GM23248 (cell line): ENCODE measurements around the gene IL17RC. TPM values are rescaled to one million over a fixed set of nuclear protein-coding genes. Genes with fewer than 3 reads are reported as not detected.

ENCODE experiments used
- DNase-seq: peaks from one replicate; pipeline ENCODE4 v3.0.0-alpha.2; 2015
- H2AFZ ChIP-seq: fragments of 200-600 bp; sonication (generic); 2 replicates; pipeline ENCODE4 v1.6.1; 2016; ENCODE audit warnings: antibody characterized with exemption
- H3F3A ChIP-seq: fragments of 200-600 bp; sonication (generic); 2 replicates; pipeline ENCODE4 v1.6.1; 2016; ENCODE audit warnings: mild to moderate bottlenecking, antibody characterized with exemption, mixed run types; ENCODE audit not compliant: insufficient read depth
- H3K27ac ChIP-seq: fragments of 200-600 bp; sonication (generic); 2 replicates; pipeline ENCODE4 v1.5.1; 2016; ENCODE audit warnings: mild to moderate bottlenecking
- H3K27me3 ChIP-seq: fragments of 200-600 bp; sonication (generic); replicated peaks from 2 replicates; pipeline ENCODE4 v1.6.1; 2016; ENCODE audit warnings: mild to moderate bottlenecking; ENCODE audit not compliant: insufficient read depth
- H3K36me3 ChIP-seq: fragments of 200-600 bp; sonication (generic); 2 replicates; pipeline ENCODE4 v1.6.1; 2016; ENCODE audit warnings: low read depth, mild to moderate bottlenecking
- H3K4me1 ChIP-seq: fragments of 200-600 bp; sonication (generic); 2 replicates; pipeline ENCODE4 v1.6.1; 2016; ENCODE audit warnings: mild to moderate bottlenecking; ENCODE audit not compliant: insufficient read depth
- H3K4me2 ChIP-seq: fragments of 200-600 bp; sonication (generic); one replicate; pipeline ENCODE4 v1.6.1; 2016; ENCODE audit warnings: mild to moderate bottlenecking; ENCODE audit not compliant: unreplicated experiment
- H3K4me3 ChIP-seq: fragments of 200-600 bp; sonication (generic); 2 replicates; pipeline ENCODE4 v1.5.1; 2016; ENCODE audit warnings: mild to moderate bottlenecking
- H3K79me2 ChIP-seq: fragments of 200-600 bp; sonication (generic); 2 replicates; pipeline ENCODE4 v1.6.1; 2016; ENCODE audit warnings: mild to moderate bottlenecking; ENCODE audit not compliant: insufficient read depth
- H3K9ac ChIP-seq: fragments of 200-600 bp; sonication (generic); 2 replicates; pipeline ENCODE4 v1.6.1; 2016; ENCODE audit warnings: mild to moderate bottlenecking
- H3K9me2 ChIP-seq: fragments of 200-600 bp; sonication (generic); 2 replicates; pipeline ENCODE4 v1.6.1; 2016; ENCODE audit warnings: mixed run types, mild to moderate bottlenecking, moderate library complexity; ENCODE audit not compliant: insufficient read depth
- H3K9me3 ChIP-seq: fragments of 200-600 bp; sonication (generic); one replicate; pipeline ENCODE4 v1.6.1; 2017; ENCODE audit warnings: low read depth
- H4K20me1 ChIP-seq: fragments of 200-600 bp; sonication (generic); 2 replicates; pipeline ENCODE4 v1.6.0; 2016; ENCODE audit not compliant: insufficient read depth
- EZH2 ChIP-seq: fragments of 200-600 bp; sonication (generic); IDR thresholded peaks from 2 replicates; pipeline ENCODE4 v1.6.1; 2018; ENCODE audit warnings: antibody characterized with exemption, mild to moderate bottlenecking; ENCODE audit not compliant: insufficient read depth, poor library complexity, severe bottlenecking
- EZH2phosphoT487 ChIP-seq: fragments of 200-600 bp; sonication (generic); IDR thresholded peaks from 2 replicates; pipeline ENCODE4 v1.6.1; 2018; ENCODE audit warnings: antibody characterized with exemption, moderate library complexity, mild to moderate bottlenecking, low read depth; ENCODE audit not compliant: insufficient read depth
- WGBS, 2 experiments: methylation state at CpG; one replicate each; pipeline ENCODE4 v1.1.6; 2015 to 2017; ENCODE audit warnings: low lambda C conversion rate in 2 of 2, low coverage in 1 of 2; ENCODE audit errors: missing lambda C conversion rate in 2 of 2; 5-methylcytosine and 5-hydroxymethylcytosine counted together
- in situ Hi-C: fragments of 300-500 bp; cut with MboI; formaldehyde crosslinking; loops from 2 replicates; pipeline ENCODE4 v1.15.0; 2020
- polyA plus RNA-seq: library from polyadenylated mRNA; unstranded; fragments of >200 nt; fragmentation: Nextera tagmentation; extraction: Ambion mirVana; gene quantifications from 2 replicates; pipeline ENCODE4 v1.2.1, GENCODE V29; 2016
- total RNA-seq: library from RNA; depleted of rRNA; stranded (reverse); fragments of >200 nt; shearing (Covaris generic); gene quantifications from 2 replicates; pipeline ENCODE4 v1.2.3, GENCODE V29; 2014

IL17RC gene
- total and polyA plus RNA-seq, 2 experiments from 2014 or later = 20.5 to 41.8 TPM

DNA sequence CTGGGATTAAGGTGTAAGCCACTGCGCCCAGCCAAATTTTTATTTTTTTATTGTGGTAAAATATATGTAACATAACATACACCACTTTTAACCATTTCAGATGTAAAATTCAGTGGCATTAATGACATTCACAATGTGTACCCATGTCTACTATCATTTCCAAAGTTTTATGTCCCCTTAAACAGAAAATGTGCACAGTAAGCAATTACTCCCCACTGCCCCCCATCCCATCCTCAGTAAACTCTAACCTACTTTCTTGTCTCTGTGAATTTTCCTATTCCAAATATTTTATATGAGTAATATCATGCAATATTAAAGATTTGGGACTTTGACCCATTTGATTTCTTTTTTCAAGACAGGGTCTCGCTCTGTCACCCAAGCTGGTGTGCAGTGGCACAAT is 49.9 kb downstream of the IL17RC start:
- H3K9ac ChIP-seq = no peak overlapping the region
- TF ChIP-seq EZH2 = no peak
- TF ChIP-seq EZH2phosphoT487 = no peak
- H3K27ac ChIP-seq = no peak overlapping the region
- no peak overlapping the region for H3K4me2 ChIP-seq
- peaks cover 39% of the 10 kb centered on the region for H3K36me3 ChIP-seq
- no peaks in the 10 kb centered on the region for H3K27me3 ChIP-seq
- H4K20me1 ChIP-seq = no peaks in the 10 kb centered on the region
- H3K4me1 ChIP-seq = peaks cover 26% of the 10 kb centered on the region
- peaks cover 29% of the 10 kb centered on the region for H3F3A ChIP-seq
- H3K9me3 ChIP-seq = no peaks in the 10 kb centered on the region
- in situ Hi-C loops = no loop called here
- WGBS, 2 experiments = 92 to 98% methylated on average over 2 of the region's 2 CpGs
- no peak overlapping the region for H2AFZ ChIP-seq
- no peak overlapping the region for H3K4me3 ChIP-seq
- no peak for DNase-seq
- no peaks in the 10 kb centered on the region for H3K79me2 ChIP-seq
- H3K9me2 ChIP-seq = no peaks in the 10 kb centered on the region

DNA sequence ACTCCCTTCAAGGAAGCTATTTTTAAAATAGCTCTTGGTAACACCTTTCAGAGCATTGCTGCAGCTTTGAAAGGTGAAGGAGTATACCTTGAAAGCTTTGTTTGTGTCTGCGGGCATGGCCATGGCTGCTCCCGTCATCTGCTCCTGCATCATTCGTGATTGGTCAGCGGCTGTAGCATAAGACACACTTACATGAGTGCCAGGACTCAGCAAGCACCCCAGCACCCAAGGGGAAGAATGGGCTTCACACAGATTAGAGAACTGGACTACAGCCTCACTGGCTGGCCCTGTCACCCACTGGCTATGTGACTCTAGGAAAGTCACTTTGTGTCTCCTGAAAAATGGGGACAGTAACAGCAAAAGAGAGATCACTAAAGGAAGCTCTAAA is 52.7 kb downstream of the IL17RC start:
- peaks cover 27% of the 10 kb centered on the region for H3K4me1 ChIP-seq
- TF ChIP-seq EZH2phosphoT487 = no peak
- no peak for TF ChIP-seq EZH2
- H4K20me1 ChIP-seq = no peaks in the 10 kb centered on the region
- 0 out of 2 replicates have a peak, but pooled peaks cover 3% of the 10 kb centered on the region for H3K79me2 ChIP-seq
- H3K4me3 ChIP-seq = 0 out of 2 replicates have a peak overlapping the region, but pooled peaks have one; percentile 25
- H3K4me2 ChIP-seq = peak overlapping the region; percentile 64
- H3K9me3 ChIP-seq = no peaks in the 10 kb centered on the region
- peaks cover 53% of the 10 kb centered on the region for H3K36me3 ChIP-seq
- DNase-seq = no peak
- 92 to 94% methylated on average over 4 of the region's 4 CpGs for WGBS, 2 experiments
- in situ Hi-C loops = no loop called here
- no peaks in the 10 kb centered on the region for H3K9me2 ChIP-seq
- peaks cover 32% of the 10 kb centered on the region for H3F3A ChIP-seq
- peak overlapping the region; percentile 83 for H3K27ac ChIP-seq
- no peaks in the 10 kb centered on the region for H3K27me3 ChIP-seq
- H3K9ac ChIP-seq = peak overlapping the region; percentile 47; the same call in 1 of the 2 replicates
- no peak overlapping the region for H2AFZ ChIP-seq

DNA sequence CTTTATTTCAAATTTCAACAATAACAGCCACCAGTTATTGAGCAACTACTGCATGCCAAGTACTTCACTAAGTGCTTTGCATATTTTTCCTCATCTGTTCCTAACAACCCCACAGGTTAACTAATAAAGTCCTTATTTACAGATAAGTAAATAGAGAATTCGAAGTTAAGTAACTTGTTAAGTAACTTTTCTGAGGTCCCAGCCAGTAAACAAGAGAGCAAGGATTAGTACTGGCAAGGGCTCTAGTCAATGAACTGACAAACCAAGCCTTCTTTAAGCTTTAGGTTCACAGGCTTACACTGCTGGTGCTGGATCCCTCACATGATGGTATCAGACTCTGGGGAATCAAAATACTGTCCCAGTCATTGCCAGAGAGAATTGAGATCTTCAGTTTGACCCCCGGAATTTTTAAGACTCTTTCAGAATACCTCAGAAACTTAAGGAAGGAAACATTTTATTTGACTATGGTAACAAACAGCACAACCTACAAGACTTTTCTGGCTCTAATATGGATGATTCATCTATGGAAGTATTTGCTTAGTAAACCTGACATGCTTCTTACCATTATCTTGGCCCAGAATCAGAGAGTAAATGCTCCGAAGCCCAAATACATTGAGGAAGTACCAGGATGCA is 53.2 kb downstream of the IL17RC start:
- H3K36me3 ChIP-seq = peaks cover 53% of the 10 kb centered on the region
- H4K20me1 ChIP-seq = no peaks in the 10 kb centered on the region
- H3K4me1 ChIP-seq = peaks cover 27% of the 10 kb centered on the region
- in situ Hi-C loops = no loop called here
- WGBS, 2 experiments = 31 to 42% methylated on average over 3 of the region's 3 CpGs
- no peaks in the 10 kb centered on the region for H3K9me3 ChIP-seq
- 0 out of 2 replicates have a peak, but pooled peaks cover 3% of the 10 kb centered on the region for H3K79me2 ChIP-seq
- no peaks in the 10 kb centered on the region for H3K9me2 ChIP-seq
- H3K27me3 ChIP-seq = no peaks in the 10 kb centered on the region
- peak overlapping the region; percentile 64 for H3K4me2 ChIP-seq
- DNase-seq = peak; percentile 87
- peak overlapping the region; percentile 83 for H3K27ac ChIP-seq
- peaks cover 32% of the 10 kb centered on the region for H3F3A ChIP-seq
- no peak for TF ChIP-seq EZH2phosphoT487
- no peak for TF ChIP-seq EZH2
- no peak overlapping the region for H2AFZ ChIP-seq
- peak overlapping the region; percentile 47 for H3K9ac ChIP-seq
- peak overlapping the region; percentile 25; the same call in 1 of the 2 replicates for H3K4me3 ChIP-seq

DNA sequence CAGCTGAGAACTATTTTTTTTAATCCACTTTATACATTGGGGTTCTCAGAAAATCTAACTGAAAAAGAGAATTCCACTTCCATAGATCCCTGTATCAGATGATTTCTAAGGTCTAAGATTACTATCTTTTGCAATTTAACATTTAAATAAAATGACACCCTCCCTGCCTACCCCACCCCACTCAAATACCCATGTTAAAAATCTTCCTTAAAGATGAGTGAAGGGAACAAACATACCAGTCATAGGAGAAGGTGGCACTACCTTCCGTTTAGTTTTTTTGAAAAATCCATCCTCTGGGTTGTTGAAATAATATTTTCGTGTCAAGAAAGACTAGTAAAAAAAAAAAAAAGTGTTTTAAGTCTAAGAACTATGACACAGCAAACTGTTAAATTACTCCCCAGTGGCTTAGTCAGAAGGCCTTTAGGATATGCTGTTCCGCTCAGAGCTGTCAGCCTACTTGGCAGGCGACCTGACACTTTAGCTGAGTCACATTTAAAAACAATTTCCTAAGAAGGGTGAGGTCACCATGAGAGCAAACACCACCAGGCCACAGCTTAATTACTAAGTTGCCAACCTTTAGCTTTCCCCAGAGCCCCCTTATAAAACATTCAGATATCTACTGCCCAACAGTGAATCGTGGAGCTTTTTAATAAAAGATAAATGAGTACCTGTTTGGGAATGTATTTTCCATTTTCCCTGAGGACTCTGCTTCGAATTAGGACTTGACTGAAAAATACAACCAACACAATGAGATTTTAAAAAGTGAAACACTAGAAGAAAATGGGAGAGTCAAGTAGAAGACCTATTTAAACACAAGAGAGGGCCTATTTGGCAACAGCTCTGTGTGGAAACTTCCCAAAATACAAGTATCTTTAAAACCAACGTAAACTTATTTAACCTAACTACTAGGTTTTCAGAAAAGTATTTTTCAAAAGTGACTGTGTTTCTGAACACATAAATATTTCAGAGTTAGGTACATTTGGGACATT is 60.1 kb downstream of the IL17RC start:
- in situ Hi-C loops = no loop called here
- peak overlapping the region; percentile 67 for H3K9ac ChIP-seq
- no peaks in the 10 kb centered on the region for H4K20me1 ChIP-seq
- peaks cover 20% of the 10 kb centered on the region for H3K4me1 ChIP-seq
- H3K9me2 ChIP-seq = no peaks in the 10 kb centered on the region
- peak overlapping the region; percentile 78 for H3K4me2 ChIP-seq
- H3K4me3 ChIP-seq = peak overlapping the region; percentile 22; the same call in 1 of the 2 replicates
- H3K79me2 ChIP-seq = peaks cover 44% of the 10 kb centered on the region
- 6 to 8% methylated on average over 7 of the region's 7 CpGs for WGBS, 2 experiments
- H2AFZ ChIP-seq = no peak overlapping the region
- H3K9me3 ChIP-seq = no peaks in the 10 kb centered on the region
- H3K27ac ChIP-seq = peak overlapping the region; percentile 84
- H3K27me3 ChIP-seq = no peaks in the 10 kb centered on the region
- H3K36me3 ChIP-seq = peaks cover 19% of the 10 kb centered on the region; the same call in 1 of the 2 replicates
- H3F3A ChIP-seq = peaks cover 16% of the 10 kb centered on the region
- TF ChIP-seq EZH2phosphoT487 = no peak
- no peak for TF ChIP-seq EZH2
- peak; percentile 99 for DNase-seq
